Suprapubic skin (tissue), 3 donors: Measurements from ENCODE around the gene SLC9A8.

ENCODE experiments used
- EP300 ChIP-seq: sonication (generic); formaldehyde crosslinking; IDR thresholded peaks from one replicate; pipeline ENCODE4 v1.6.1; 2017; ENCODE audit warnings: antibody characterized with exemption
- TF ChIP-seq, protein P1 (sequence below), 2 donors: fragments of 200-600 bp in 1 of 2; fragments of 450-650 bp in 1 of 2; sonication (generic) in 1 of 2; IDR thresholded peaks; one replicate each; pipeline ENCODE4 v1.5.1; 2016 to 2019; ENCODE audit warnings: antibody characterized with exemption in 2 of 2, mild to moderate bottlenecking in 1 of 2, moderate library complexity in 1 of 2

DNA sequence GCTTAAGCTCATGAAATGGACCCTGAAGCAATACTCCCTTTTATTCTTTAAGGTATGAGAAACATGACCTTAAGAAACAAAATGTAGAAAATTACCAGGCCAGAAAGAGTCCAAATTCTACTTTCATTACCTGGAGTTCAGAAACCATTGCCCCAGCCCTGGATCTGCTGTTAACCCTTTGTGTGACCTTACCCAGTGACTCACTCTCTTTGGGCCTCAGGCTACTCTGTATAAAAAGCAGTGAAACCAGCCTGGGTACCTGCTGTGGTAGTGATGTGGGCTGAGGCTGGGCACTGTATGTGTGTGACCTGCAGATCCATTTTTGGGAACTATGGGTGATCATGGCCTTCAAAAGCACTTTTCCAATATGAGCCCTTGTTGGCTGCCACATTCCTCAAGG, 47.2 kb downstream of the SLC9A8 start:
- TF ChIP-seq, protein P1, sequence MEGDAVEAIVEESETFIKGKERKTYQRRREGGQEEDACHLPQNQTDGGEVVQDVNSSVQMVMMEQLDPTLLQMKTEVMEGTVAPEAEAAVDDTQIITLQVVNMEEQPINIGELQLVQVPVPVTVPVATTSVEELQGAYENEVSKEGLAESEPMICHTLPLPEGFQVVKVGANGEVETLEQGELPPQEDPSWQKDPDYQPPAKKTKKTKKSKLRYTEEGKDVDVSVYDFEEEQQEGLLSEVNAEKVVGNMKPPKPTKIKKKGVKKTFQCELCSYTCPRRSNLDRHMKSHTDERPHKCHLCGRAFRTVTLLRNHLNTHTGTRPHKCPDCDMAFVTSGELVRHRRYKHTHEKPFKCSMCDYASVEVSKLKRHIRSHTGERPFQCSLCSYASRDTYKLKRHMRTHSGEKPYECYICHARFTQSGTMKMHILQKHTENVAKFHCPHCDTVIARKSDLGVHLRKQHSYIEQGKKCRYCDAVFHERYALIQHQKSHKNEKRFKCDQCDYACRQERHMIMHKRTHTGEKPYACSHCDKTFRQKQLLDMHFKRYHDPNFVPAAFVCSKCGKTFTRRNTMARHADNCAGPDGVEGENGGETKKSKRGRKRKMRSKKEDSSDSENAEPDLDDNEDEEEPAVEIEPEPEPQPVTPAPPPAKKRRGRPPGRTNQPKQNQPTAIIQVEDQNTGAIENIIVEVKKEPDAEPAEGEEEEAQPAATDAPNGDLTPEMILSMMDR (IDR thresholded peaks at IDR 0.05): no peak
- no peak for TF ChIP-seq EP300
